Aorta (tissue), 5 donors: Measurements from ENCODE around the gene METTL4. TPM values are rescaled to one million over a fixed set of nuclear protein-coding genes. Genes with fewer than 3 reads are reported as not detected.
A peak's percentile ranks its signal among the peaks of the same experiment; 100 is the strongest.

ENCODE experiments used
- ATAC-seq: fragments of 200-7000 bp; cut with Tn5 transposase; one replicate; pipeline ENCODE4 v1.9.1; 2022; ENCODE audit warnings: moderate library complexity; ENCODE audit not compliant: low FRiP score
- DNase-seq, 2 donors: peaks; one replicate each; pipeline ENCODE4 v3.0.0-alpha.2; 2020
- H3K27ac ChIP-seq, 2 donors: one replicate each; pipeline ENCODE4 v1.5.1; 2013; ENCODE audit warnings: low read length in 2 of 2, mild to moderate bottlenecking in 2 of 2, moderate library complexity in 2 of 2, control low read depth in 1 of 2, inconsistent platforms in 1 of 2, low read depth in 1 of 2
- H3K27me3 ChIP-seq, 2 donors: one replicate each; pipeline ENCODE4 v1.6.1; 2013; ENCODE audit warnings: control low read depth in 1 of 2, low read length in 1 of 2, mild to moderate bottlenecking in 1 of 2, moderate library complexity in 1 of 2; ENCODE audit not compliant: insufficient read depth in 2 of 2, control insufficient read depth in 1 of 2
- H3K36me3 ChIP-seq, 2 donors: one replicate each; pipeline ENCODE4 v1.6.1; 2013; ENCODE audit warnings: control low read depth in 1 of 2, low read length in 1 of 2, mild to moderate bottlenecking in 1 of 2; ENCODE audit not compliant: insufficient read depth in 2 of 2, control insufficient read depth in 1 of 2
- H3K4me1 ChIP-seq, 2 donors: one replicate each; pipeline ENCODE4 v1.6.1; 2013; ENCODE audit warnings: low read length in 2 of 2, control low read depth in 1 of 2, mild to moderate bottlenecking in 1 of 2, moderate library complexity in 1 of 2; ENCODE audit not compliant: insufficient read depth in 2 of 2, control insufficient read depth in 1 of 2
- H3K4me3 ChIP-seq, 2 donors: one replicate each; pipeline ENCODE4 v1.5.1; 2013; ENCODE audit warnings: low read length in 2 of 2, control low read depth in 1 of 2, mild to moderate bottlenecking in 1 of 2
- H3K9me3 ChIP-seq: one replicate; pipeline ENCODE4 v1.6.1; 2013; ENCODE audit warnings: mild to moderate bottlenecking, low read length; ENCODE audit not compliant: control insufficient read depth
- WGBS, 2 donors: extraction: QIAGEN DNeasy Blood & Tissue Kit; methylation state at CpG; one replicate each; pipeline ENCODE4 v1.1.7; 2013; 5-methylcytosine and 5-hydroxymethylcytosine counted together
- intact Hi-C, 2 donors: fragments of 100-400 bp; cut with DNase I; formaldehyde crosslinking; loops; one replicate each; pipeline versions ENCODE4 v1.14.2 to v1.15.0; 2022
- long read RNA-seq, 2 donors: library from polyadenylated mRNA; unstranded; transcript quantifications; one replicate each; pipeline ENCODE4 v2.0.0, GENCODE V29; 2020 to 2021
- polyA plus RNA-seq, 2 donors: library from polyadenylated mRNA; stranded (reverse); fragments of 200-250 nt; gene quantifications; one replicate each; pipeline ENCODE4 v1.2.3, GENCODE V29; 2013
- total RNA-seq, 2 donors: library from RNA; stranded (reverse); fragmentation: NEBNext Ultra II Directional; extraction: Animal tissue kit (Norgen Biotek cat#: 25700); gene quantifications; one replicate each; pipeline ENCODE4 v1.2.1, GENCODE V29; 2021
- donor health status: healthy with polysubstance abuse.
- donor health status: Bipolar disorder and iron deficiency.
- donor health status: DM: no; HTN: no; CAD: no.
- donor health status: DM: no; HTN: no; CAD: no.
- donor health status: DM: yes; HTN: yes; CAD: no.

METTL4 gene, protein sequence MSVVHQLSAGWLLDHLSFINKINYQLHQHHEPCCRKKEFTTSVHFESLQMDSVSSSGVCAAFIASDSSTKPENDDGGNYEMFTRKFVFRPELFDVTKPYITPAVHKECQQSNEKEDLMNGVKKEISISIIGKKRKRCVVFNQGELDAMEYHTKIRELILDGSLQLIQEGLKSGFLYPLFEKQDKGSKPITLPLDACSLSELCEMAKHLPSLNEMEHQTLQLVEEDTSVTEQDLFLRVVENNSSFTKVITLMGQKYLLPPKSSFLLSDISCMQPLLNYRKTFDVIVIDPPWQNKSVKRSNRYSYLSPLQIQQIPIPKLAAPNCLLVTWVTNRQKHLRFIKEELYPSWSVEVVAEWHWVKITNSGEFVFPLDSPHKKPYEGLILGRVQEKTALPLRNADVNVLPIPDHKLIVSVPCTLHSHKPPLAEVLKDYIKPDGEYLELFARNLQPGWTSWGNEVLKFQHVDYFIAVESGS
- total RNA-seq: 10 to 100 TPM in 1 of 2 donors, 1 to 10 TPM in 1; 9.5 to 14.3 TPM
- polyA plus RNA-seq: 10 to 100 TPM in 1 of 2 donors, 1 to 10 TPM in 1; 5.0 to 10.3 TPM
- long read RNA-seq, donor 1, partial matches to known transcripts: 1 of 2 reads
- long read RNA-seq, donor 1, other reads (novel, unspliced or antisense): 1 of 2 reads
- long read RNA-seq, donor 2, partial matches to known transcripts: 2 of 5 reads
- long read RNA-seq, donor 2, other reads (novel, unspliced or antisense): 1 of 5 reads

DNA sequence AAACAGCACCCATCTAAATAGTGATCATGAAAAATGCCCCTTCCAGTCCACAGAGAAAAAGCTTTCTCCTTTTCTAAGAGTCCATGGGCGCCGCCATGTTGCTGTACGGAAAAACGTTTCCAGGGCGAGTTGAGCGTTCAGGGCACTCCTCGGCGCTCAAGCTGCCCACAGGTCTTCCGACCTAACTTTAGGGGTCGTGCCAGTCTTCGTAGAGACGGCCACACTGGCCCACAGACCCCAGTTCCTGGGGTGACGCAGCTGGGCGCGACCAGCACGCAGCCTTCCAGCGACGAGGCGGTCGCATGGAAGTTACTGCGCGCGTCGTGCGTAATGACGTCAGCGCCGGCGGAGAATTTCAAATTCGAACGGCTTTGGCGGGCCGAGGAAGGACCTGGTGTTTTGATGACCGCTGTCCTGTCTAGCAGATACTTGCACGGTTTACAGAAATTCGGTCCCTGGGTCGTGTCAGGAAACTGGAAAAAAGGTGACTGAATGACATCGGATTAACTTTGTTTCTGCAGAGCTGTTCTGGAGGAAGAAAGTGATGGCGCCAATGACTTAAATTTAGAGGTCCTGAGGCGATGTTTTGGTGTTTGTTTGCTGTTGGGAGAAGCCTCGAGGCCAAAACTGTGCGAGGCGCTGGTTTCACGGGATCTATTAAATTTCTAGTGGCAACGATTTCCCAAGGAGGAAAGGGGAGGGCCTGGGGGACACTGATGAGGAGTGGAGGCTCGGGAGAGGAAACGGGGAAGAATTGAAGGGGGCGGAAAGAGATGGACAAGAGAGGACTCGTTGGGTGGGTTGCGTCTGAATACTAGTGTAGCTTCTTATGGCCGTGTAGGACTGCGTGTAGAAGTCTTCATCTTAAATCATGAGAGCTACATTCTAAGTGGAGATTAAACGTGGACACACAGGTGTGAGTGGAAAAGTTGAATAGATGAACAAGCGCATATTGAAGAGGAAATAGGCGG is at the start of gene METTL4, which contains the start of gene NDC80:
Gene METTL4, minus strand, starts transcription at position 306 of the 971 bp plus-strand sequence. CDS start 4,289 bp downstream, outside the sequence.
Gene NDC80, plus strand, starts transcription at position 358 of the 971 bp plus-strand sequence. CDS start 1,429 bp downstream, outside the sequence.
- peak; percentile 90 to 95 for DNase-seq
- ATAC-seq: peak; percentile 96
- Histone ChIP-seq H3K4me3 (peak within 1 kb of the TSS; percentile 47 to 57), H3K9me3 (no peaks in the 10 kb centered on the region), H3K36me3 (no peaks in the 10 kb centered on the region), H3K27ac (peak within 1 kb of the TSS; percentile 68 to 96), H3K4me1 (peaks cover 0 to 3% of the 10 kb centered on the region in 2 donors), H3K27me3 (no peaks in the 10 kb centered on the region)
- 0% methylated on average over 55 of the region's 55 CpGs for WGBS, 2 donors
- intact Hi-C loops: loop anchor here (5.0 to 10.0 kb wide), 2 partner anchors 73 to 81 kb away; no protein-coding TSS in a partner anchor

DNA sequence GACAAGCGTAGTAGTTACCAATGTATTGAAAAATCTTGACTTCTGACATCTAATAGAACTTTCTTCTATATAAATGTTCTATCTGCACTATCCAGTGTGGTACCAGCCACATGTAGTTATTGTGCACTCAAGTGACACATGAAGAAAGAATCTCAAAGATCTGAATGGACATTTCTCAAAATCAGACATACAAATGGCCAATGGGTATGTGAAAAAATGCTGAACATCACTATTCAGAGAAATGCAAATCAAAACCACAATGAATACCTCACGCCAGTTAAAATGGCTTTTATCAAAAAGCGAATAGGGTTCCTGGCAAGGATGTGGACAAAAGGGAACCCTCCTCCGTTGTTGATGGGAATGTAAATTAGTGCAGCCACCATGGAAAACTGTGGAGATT is 46.7 kb upstream of the METTL4 start:
- no peaks in the 10 kb centered on the region for H3K27me3 ChIP-seq
- 96 to 97% methylated on average over 4 of the region's 4 CpGs for WGBS, 2 donors
- H3K4me3 ChIP-seq: no peak overlapping the region
- peaks cover 2% of the 10 kb centered on the region for H3K9me3 ChIP-seq
- intact Hi-C loops: no loop called here
- no peaks in the 10 kb centered on the region for H3K4me1 ChIP-seq
- no peaks in the 10 kb centered on the region for H3K36me3 ChIP-seq
- ATAC-seq (no peak), DNase-seq (no peak)
- H3K27ac ChIP-seq: no peak overlapping the region

DNA sequence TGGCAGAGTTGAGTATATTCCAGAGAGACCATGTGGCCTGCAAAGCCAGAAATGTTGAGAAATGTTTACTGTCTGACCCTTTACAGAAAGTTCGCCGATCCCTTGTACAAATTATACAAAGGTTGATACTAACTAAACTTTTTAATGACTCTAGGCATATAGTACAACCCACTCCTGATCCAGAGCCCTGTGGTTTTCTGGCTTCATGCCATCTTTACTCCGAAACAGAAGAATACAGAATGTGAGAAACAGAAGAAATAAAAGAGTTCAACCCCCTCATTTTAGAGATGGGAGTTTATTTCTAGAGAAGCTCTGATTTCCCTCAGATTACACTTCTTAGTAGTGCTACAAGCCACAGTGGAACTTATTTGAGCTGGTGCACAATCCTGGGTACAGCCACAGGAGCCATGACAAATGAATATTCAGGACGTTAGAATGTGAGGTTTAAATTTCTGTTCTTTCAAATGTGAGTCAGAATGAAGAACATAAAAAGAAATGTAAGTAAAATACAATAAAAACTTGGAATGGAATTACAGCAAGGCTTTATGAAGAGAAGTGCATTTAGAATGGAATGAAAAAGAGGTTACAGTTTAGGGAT is 46.2 kb upstream of the METTL4 start:
- H3K27me3 ChIP-seq: no peaks in the 10 kb centered on the region
- ATAC-seq: no peak
- 69 to 70% methylated on average over 4 of the region's 4 CpGs for WGBS, 2 donors
- H3K36me3 ChIP-seq: no peaks in the 10 kb centered on the region
- intact Hi-C loops: no loop called here
- peaks cover 2% of the 10 kb centered on the region for H3K9me3 ChIP-seq
- no peaks in the 10 kb centered on the region for H3K4me1 ChIP-seq
- H3K4me3 ChIP-seq: no peak overlapping the region
- no peak overlapping the region for H3K27ac ChIP-seq
- DNase-seq: no peak

DNA sequence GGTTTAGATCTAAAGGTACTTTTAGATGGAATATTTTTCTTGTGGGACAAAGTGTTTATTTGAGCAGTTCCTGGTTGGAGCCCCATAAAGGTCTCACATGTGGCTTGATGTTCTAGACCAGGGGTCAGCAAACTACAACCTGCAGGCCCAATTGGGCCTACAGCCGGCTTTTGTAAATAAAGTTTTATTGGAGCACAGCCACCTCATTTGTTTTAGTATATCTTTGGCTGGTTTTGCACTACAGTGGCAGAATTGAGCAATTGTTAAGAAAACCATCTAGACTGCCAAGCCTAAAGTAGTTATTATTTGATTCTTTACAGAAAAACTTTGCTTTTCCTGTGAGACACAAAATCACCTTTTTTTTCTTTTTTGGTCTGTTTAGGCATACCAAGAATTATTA is 41.7 kb upstream of the METTL4 start:
- no peaks in the 10 kb centered on the region for H3K4me1 ChIP-seq
- ATAC-seq: no peak
- intact Hi-C loops: no loop called here
- no peak for DNase-seq
- no peak overlapping the region for H3K27ac ChIP-seq
- peaks cover 2% of the 10 kb centered on the region for H3K9me3 ChIP-seq
- H3K36me3 ChIP-seq: no peaks in the 10 kb centered on the region
- H3K4me3 ChIP-seq: no peak overlapping the region
- H3K27me3 ChIP-seq: no peaks in the 10 kb centered on the region
- WGBS, 2 donors: 70 to 71% methylated on average over 1 of the region's 1 CpG

DNA sequence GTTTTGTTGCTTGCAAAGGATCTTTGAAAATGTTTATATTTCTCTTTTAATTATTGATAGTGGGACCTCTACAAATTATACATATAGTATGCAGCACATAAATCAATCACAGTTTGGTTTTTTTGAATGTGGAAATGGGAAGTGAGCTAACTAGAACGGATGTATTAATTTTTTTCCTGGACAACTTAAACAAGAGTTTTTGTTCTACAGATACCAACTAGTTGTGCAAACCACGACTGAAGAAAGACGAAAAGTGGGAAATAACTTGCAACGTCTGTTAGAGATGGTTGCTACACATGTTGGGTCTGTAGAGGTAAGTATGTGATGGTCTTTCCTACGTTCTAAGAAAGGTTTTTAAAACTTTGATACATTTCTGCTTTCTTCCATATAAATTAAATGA is 39.2 kb upstream of the METTL4 start:
- intact Hi-C loops: no loop called here
- H3K4me1 ChIP-seq: no peaks in the 10 kb centered on the region
- H3K4me3 ChIP-seq: no peak overlapping the region
- 89 to 91% methylated on average over 5 of the region's 5 CpGs for WGBS, 2 donors
- no peak overlapping the region for H3K27ac ChIP-seq
- DNase-seq: no peak
- no peaks in the 10 kb centered on the region for H3K36me3 ChIP-seq
- H3K9me3 ChIP-seq: peaks cover 2% of the 10 kb centered on the region
- no peaks in the 10 kb centered on the region for H3K27me3 ChIP-seq
- no peak for ATAC-seq

DNA sequence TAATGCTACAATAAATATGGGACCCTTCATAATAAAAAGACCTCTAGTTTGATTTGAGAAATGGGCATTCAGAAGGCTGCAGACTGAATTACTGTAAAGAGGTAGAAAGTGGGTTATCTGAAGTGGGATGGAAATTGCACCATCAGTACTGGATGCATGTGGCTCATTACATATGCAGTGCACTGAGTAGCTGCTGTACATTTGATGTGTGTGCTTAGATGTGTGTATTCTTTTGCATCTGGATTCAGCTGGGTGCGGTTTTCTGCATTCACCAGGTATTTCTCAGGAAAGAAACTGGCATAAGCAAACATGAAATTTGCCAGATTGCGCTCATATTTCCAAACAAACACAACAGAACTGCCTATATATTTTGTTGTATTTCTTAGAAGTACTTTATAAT is 38.3 kb upstream of the METTL4 start:
- DNase-seq (no peak), ATAC-seq (no peak)
- no peak overlapping the region for H3K4me3 ChIP-seq
- H3K27ac ChIP-seq: no peak overlapping the region
- H3K9me3 ChIP-seq: no peaks in the 10 kb centered on the region
- H3K36me3 ChIP-seq: no peaks in the 10 kb centered on the region
- intact Hi-C loops: no loop called here
- H3K27me3 ChIP-seq: no peaks in the 10 kb centered on the region
- no peaks in the 10 kb centered on the region for H3K4me1 ChIP-seq
- WGBS, 2 donors: 98 to 100% methylated on average over 2 of the region's 2 CpGs

DNA sequence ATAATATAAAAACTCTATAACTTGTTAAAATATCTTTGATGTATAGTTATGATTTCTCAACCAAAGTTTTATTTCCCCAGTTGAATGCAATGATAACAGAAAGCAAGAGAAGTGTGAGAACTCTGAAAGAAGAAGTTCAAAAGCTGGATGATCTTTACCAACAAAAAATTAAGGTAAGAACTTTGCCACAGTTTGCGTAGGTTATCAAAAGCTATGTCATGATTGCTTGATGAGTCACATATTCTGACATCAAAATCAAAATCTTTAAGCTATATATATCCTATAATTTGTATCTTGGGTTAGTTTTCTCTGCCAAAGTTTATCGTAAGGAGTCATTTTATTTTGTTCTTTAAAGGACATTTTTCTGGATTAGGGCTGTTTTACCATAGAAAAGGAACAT is 35.0 kb upstream of the METTL4 start:
- Histone ChIP-seq H3K9me3 (no peaks in the 10 kb centered on the region), H3K27me3 (no peaks in the 10 kb centered on the region), H3K27ac (no peak overlapping the region), H3K4me3 (no peak overlapping the region), H3K4me1 (no peaks in the 10 kb centered on the region), H3K36me3 (no peaks in the 10 kb centered on the region)
- intact Hi-C loops: no loop called here
- 34 to 37% methylated on average over 2 of the region's 2 CpGs for WGBS, 2 donors
- no peak for ATAC-seq
- DNase-seq: no peak

DNA sequence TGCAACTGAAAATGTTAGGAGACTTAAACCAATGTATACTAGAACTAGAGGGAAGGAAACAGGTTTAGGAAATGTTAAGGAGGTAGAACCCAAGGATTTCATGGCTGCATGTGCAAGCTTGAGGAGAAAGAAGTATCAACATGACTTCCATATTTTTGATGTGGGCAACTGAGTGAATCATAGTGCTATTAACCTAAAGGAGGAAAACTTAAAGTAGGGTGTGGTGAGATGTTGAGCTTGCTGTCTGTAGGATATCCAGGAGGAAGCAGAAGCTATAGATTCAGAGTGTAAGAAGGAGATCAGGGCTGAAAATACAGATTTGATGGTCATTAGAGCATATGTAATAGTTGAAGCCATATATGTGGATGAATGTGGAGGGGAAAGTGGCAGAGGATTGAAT is 31.5 kb upstream of the METTL4 start:
- no peak for DNase-seq
- Histone ChIP-seq H3K27ac (no peak overlapping the region), H3K4me1 (no peaks in the 10 kb centered on the region), H3K27me3 (no peaks in the 10 kb centered on the region), H3K4me3 (no peak overlapping the region), H3K9me3 (no peaks in the 10 kb centered on the region), H3K36me3 (no peaks in the 10 kb centered on the region)
- no peak for ATAC-seq
- intact Hi-C loops: no loop called here
